GM19328 (cell line): ENCODE data around the gene PHF11.
"Not testable (repeated sequence)": the region's sequence is repeated elsewhere in the genome, so short reads cannot be mapped to it uniquely, and the experiment has no call there.

ENCODE experiments used
- ATAC-seq: cut with Tn5 transposase; IDR thresholded peaks from one replicate; pipeline ENCODE4 v1.9.1; 2021; ENCODE audit warnings: mild to moderate bottlenecking, moderate library complexity; ENCODE audit not compliant: unreplicated experiment

The PHF11 gene

DNA sequence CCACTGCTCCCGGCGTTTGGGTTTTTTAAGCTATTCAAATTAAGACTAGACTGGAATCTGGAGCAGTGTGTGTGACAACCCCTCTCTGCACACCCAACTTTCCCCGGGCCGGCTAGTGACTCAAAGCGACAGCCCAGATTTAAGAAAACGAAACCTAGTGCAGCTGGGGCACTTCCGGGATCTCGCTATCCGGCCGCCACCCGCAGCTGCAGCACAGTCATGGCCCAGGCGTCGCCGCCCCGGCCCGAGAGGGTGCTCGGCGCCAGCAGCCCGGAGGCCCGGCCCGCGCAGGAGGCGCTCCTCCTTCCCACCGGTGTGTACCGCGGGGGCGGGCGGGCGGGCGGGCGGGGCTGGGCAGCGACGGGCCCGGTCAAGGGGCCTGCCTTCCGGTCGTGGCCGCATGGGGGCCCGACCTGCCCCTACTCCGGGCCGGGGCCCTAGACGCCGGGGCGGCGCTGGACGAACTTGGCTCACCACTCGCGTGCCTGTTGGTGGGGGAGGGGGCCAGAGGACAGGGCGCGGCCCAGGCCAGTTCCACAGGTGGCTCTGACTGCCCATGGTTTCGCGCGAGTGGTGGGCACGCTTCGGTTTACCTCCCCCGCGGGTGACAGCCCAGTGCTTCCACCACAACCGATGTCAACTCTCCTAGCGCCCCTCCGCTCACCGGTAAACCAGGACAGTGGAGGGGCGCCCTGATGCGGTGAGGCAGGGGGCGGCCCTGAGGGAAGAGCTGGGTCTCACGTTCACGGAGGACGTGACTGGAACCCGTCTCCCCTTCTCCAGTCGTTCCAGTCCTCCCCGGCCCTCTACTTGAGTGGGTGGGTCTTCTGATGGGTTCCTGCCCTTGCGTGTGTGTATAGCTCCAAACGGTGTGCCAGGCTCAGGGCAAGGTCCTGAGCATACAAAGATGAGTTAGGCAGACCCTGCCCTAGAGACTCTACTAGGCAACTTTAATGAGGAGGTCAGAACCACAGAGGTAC lies at the start of gene PHF11:
TSS of gene PHF11 (plus strand) at position 171 of the 980 bp plus-strand sequence. CDS start at position 220, 49 bp downstream.
- ATAC-seq: peak; percentile 78

DNA sequence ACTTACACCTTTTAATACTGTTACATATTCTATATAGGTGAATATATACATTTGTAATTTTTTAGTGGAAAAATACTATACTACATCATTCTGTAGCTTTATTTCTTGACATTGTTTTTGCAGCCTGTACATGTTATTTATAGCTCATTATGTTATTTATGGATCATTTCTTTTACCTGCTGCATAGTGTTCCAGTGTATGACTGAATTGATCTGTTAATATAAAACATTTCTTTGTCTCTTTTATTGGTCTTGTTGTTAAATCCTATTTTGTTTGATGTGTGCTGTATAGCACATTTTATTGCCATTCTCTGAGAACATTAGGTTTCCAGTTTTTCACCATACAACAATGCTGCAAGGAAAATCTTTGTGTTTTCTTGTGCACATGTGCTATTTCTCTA lies 49.3 kb upstream of the PHF11 start:
- no peak for ATAC-seq

DNA sequence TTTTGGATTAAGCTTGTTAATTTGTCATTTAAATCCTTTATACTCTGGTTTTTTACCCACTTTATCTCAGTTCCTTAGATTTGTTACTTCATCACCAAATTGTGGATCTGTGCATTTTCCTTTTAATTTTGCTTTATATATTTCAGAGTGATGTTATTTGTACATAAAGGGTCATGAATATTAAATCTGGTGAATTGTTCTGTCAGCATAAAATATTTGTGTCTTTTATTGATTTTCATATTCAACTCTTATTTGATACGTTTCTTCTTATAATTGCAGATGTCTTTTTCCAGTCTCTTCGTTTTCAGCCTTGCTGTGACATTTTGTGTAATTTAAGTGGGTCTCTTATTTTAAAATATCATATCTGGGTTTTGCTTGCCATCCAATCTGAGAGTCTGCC lies 47.0 kb upstream of the PHF11 start:
- no peak for ATAC-seq

DNA sequence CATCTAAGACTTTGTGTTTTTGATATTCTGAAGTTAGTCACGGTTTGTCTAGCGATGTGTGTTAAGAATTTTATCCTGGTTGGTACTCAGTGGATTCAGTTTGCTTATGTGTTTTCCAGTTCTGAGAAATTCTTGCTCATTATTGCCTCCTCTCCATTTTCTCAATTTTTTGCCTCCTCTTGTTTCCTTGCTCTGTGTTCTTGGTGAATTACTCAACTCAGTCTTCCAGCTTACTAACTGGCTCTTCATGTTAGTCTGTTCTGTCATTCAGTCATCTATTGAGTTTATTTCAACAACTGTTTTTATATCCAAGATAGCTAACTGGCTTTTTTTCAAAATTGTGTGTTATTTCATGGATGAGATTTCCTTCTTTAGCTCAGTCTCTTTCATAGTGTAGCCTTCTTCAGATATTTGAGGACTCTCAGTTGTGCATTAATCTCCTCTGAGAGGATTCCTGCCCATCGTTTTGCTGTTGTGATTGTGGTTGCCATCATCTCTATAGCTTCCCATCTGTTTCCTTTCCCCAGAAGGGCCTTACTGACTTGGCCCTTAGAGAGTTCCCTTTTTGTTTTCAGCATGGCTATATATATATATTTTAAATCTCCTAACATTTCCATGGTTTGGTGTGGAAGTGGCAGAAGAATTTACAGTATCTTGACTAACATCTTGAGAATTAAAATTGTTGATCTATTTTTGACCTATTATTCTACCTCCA lies 45.5 kb upstream of the PHF11 start:
- ATAC-seq: no peak

DNA sequence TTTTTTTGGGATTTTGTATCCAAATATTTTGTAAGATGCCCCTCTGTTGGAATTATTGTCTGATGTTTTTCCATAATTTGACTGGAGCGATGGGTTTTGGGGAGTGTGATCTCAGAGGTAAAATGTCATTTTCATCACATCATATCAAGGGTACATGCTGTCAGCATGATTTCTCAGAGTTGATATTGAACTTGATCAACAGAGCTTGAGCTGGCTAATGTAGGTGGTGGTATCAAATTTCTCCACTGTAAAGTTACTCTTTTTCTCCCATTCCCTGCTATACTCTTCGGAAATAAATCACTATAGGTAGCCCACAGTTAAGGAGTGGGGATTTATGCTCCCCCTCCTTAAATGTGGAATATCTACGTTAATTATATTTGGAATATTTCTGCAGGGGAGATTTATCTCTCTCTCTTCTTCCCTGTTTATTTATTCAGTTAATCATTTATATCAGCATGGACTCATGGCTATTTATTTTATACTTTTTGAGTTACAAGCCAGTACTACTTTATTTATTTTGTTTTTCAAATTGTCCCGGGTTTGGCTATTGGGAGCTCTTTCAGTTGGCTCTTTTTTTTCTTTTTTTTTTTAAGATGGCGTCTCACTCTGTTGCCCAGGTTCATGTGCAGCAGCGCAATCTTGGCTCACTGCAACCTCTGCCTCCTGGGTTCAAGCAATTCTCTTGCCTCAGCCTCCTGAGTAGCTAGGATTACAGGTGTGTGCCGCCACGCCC lies 42.9 kb upstream of the PHF11 start:
- ATAC-seq: no peak

DNA sequence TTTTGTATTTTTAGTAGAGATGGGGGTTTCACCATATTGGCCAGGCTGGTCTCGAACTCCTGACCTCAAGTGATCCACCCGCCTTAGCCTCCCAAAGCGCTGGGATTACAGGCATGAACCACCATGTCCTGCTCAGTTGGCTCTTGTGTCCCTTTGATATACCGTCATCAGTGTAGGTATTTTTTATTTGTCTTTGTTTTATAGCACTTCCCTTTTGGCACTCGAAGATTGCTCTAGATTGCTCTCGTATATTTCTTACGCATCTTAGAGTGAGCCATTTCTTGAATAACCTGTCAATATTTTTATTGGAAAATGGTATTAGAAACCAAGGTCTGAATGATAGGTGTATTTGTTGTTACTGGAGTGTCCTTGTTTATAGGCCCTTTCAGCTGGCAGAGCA lies 42.3 kb upstream of the PHF11 start:
- ATAC-seq: no peak

DNA sequence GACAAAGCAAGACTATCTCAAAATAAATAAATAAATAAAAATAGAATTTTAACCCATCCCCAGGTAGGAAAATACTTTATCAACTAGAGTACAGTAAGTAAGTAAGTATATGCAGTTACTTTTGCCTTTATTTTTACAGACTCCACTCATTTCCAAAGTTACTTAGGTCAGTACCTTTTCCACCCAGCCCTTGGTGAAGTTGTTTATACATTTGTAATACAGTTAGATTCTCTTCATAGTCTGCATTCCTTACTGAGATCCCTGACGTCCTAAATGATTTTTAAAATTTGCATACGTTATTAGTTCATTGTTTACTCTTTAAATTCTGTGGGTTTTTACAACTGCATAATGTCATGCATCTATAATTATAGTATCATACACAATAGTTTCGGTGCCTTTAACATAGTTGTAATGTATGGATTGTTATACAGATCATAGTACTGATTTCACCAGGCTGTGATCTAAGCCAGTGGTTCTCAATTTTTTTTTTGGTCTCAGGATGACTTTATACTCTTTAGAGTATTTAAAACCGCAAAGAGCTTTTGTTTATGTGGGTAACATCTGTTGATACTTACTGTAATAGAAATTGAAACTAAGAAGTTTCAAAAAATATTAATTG lies 41.3 kb upstream of the PHF11 start:
- peak; percentile 87 for ATAC-seq

DNA sequence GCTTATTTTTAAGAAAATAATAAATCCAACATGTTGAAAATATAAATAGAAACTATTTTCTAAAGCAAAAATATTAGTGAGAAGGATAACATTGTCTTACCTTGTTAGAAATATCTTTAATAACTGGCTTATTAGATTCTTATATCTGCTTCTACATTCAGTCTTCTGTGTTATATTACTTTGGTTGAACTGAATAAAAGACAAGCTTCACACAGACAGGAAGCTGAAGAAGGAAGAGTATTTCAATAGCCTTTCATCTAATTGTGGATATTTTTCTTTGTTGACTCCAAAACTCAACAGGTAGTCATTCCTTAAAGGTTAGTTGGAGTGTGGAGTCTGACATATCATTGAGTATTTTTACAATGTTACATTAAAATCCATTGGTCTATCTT lies 40.8 kb upstream of the PHF11 start:
- ATAC-seq: peak; percentile 30

DNA sequence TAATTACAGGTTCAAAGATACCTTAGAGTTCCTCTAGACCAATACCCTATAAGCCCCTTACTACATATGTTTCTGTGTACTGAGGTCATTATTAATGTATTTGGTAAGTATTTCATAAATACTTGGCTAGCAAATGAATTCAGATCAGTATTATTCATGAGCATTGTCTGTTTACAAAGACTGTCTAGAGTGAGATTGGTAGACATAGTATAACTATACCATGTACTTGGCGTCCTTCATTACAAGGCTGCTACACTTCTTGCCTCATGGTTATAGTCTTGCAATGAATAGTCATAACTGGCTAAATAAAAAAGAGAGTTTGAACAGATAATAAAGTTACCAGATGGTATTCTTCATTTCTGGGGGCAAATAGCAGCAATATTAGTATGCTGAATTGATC lies 39.6 kb upstream of the PHF11 start:
- no peak for ATAC-seq

DNA sequence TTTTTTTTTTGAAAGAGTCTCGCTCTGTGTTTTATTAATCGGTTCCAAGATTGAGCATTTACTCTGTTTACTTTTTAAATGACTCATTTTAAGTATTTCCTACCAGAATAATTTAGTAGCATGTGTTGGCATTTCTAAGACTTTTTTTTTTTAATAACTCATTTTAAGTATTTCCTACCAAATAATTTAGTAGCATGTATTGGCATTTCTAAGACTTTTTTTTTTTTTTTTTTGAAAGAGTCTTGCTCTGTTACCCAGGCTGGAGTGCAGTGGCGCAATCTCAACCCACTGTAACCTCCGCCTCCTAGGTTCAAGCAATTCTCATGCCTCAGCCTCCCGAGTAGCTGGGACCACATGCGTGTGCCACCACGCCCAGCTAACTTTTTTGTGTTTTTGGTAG lies 38.5 kb upstream of the PHF11 start:
- ATAC-seq: no peak

DNA sequence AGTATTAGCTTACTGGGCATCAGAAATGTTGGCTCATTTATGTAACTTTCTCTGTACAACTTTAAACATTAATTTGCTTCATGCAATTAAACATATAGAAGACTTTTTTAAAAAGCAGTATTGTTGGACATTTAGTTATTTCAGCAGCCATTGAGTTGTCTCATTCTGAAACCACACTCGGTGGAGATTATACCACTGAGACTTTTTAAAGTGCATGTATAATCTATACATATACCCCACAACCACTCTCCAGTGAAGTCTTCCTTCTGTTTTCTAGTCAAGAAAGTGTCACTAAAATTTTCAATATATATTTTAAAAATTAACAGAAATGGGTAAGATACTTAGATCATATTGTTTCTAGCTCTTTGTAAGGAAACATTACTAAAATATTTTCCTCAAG lies 36.2 kb upstream of the PHF11 start:
- ATAC-seq: no peak

DNA sequence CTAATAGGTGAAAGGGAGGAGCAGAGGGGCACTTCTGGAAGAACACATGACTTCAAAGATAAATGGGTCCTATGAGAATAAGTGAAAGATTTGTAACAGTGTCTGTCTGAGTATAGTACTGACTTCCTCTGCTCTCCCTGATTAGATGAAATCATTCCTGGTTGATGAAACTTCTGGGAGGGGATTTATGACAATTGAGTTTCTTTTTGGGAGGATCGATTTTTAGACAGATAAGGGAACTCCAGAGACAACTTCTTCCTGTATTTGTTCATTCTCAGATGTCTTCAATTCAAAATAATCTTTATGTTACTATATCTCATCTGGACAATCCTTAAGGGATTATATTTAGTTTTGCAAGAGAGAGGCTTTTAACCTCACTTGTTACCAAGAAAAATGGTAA lies 31.7 kb upstream of the PHF11 start:
- ATAC-seq: no peak

DNA sequence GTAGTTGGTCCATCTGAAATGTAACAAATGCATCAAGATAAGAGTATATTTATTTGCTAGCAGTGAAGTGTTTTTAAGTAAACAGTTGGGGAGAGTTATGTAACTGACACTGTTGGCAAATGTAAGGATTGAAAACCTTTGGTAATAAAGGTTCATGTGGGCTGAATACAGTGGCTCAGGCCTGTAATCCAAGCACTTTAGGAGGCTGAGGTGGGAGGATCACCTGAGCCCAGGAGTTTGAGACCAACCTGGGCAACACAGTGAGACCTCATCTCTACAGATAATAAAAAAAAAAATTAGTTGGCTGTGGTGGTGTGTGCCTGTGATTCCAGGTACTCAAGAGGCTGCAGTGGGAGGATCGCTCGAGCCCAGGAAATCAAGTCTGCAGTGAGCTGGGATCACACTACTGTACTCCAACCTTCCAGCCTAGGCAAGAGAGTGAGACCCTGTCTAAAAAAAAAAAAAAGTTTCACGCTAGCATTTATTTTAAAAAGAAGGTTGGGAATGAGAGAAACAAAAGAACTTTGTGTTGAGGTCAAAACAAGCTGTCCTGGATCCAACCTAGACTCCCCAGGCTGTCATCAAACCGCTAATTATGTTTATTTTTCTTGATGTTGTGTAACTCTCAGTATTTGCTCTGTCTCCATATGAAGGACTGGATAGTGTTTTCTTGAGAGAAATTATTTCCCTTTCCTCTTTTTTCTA lies 31.0 kb upstream of the PHF11 start:
- ATAC-seq: no peak

DNA sequence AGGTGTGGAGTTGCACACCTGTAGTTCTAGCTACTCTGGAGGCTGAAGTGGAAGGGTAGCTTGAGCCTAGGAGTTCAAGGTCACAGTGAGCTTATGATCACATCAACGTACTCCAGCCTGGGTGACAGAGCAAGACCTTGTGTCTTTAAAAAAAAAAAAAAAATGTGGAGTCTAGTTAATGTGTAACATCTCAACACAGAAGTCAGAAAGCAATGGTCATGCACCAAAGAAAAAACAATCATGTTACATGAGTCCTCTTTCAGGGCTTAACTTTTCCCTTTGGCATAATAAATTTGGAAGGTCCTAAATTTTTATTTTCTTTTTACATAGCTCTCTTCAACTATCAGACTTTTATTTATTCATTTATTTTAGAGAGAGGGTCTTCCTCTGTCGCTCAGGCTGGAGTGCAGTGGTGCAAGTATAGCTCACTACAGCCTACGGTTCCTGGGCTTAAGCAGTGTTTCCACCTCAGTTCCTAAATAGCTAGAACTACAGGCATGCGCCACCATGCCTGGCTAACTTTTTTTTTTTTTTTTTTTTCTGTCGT lies 29.4 kb upstream of the PHF11 start:
- ATAC-seq: no peak

DNA sequence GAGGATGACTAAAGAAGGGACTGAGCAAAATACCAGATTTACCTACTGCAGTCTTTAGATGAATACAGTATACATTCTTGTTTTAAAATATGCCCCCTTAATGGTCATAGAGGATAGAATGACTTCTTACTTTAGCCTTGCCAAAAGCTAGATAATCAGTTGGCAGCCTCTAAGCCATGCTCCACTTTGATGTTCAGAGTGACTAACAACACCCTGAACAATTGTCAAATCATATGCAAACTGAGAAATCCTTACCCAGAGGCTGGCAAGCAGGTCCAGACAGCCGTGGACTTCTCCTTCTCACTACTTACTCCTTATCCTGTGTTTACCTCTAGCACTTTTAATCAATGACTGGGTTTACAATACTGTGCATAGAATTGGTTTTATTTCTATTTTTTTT lies 23.6 kb upstream of the PHF11 start:
- ATAC-seq: no peak

DNA sequence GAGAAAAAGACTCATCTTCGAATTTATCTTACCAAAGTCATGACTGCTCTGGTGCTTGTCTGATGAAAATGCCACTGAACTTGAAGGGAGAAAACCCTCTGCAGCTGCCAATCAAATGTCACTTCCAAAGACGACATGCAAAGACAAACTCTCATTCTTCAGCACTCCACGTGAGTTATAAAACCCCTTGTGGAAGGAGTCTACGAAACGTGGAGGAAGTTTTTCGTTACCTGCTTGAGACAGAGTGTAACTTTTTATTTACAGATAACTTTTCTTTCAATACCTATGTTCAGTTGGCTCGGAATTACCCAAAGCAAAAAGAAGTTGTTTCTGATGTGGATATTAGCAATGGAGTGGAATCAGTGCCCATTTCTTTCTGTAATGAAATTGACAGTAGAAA lies 19.2 kb upstream of the PHF11 start:
- no peak for ATAC-seq

DNA sequence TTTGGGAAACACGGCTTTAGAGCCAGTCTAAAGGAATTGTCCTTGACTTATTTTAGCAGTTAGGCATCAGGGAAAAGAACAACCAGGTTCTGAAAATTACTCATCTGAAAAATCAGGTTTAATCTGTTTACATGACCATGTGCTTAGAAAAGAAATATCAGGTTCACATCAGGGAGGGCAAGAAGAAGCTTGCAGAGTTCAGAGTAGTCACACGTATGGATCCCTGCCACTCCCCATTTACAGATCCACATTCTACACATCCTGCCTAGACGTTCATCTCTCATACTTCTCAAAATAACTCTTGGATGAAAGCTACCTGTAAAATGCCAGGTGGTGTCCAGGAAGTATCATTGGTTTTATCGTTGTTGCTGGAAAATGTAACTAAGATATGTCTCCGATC lies 14.0 kb upstream of the PHF11 start:
- ATAC-seq: no peak

DNA sequence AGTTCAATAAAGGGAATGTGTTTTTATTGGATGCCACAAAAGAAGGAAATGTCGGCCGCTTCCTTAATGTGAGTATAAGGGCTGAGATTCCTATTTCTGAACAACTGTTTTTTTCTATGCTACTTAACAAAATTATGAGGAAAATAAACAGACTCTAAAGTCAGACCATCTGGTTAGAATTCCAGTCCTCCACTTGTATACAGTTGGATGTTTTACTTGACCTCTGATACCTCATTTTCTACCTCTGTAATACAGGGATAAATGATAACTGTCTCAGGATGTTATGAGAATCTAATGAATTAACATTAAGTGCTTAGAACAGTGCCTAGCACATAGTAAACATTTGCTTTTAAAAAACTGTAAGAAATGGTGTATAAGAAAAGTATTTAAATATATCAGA lies 7.2 kb upstream of the PHF11 start:
- no peak for ATAC-seq

DNA sequence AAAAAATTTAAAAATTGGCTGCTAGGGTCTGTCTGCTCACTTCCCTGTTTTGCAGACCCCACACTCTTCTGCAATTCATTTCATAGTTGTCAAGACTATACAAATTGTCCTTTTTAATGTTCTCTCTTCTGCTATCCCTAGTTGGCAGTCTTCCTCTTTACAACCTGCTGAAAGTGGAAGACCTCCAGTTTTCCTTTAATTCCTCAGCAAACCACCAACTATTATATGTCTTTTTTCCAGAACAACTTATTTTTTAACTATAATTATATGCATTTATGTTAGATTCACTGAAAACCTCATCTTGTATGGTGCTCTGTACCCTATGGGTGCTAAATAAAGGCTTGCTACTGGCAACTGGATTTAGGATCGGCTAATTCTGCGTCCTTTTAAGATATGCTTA lies 1.1 kb upstream of the PHF11 start:
- no peak for ATAC-seq

DNA sequence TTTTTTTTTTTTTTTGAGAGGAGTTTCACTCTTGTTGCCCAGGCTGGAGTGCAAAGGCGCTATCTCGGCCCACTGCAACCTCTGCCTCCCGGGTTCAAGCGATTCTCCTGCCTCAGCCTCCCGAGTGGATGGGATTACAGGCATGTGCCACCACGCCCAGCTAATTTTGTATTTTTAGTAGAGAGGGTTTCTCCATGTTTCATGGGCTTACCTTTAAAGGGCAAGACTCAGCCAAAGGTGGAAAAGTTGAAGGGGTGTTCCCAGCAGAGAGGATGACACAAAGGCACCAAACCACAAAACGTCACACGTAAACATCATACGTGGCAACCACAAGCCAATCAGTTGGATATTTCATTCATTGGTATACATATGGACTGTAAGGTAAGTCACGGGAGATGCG lies 1.1 kb downstream of the PHF11 start:
- ATAC-seq: not testable (repeated sequence)
